Thoracic aorta (tissue), 2 donors: ENCODE measurements around the gene IPO9. TPM values are rescaled to one million over a fixed set of nuclear protein-coding genes. Genes with fewer than 3 reads are reported as not detected.

Experiments
- ATAC-seq: fragments of 150-250 bp; one replicate; pipeline ENCODE4 v1.8.0; 2017; ENCODE audit warnings: low read depth; ENCODE audit not compliant: insufficient number of reproducible peaks, low FRiP score
- DNase-seq: peaks from one replicate; pipeline ENCODE4 v3.0.0-alpha.2; 2020; ENCODE audit warnings: low spot score
- H3K27ac ChIP-seq, 2 donors: fragments of 200-600 bp; sonication (generic); 1 replicate in 1 of 2; 2 replicates in 1 of 2; pipeline ENCODE4 v1.5.1; 2016; ENCODE audit warnings: mild to moderate bottlenecking in 2 of 2, moderate library complexity in 2 of 2
- H3K27me3 ChIP-seq: fragments of 200-600 bp; sonication (generic); replicated peaks from 2 replicates; pipeline ENCODE4 v1.6.0; 2016; ENCODE audit warnings: mild to moderate bottlenecking; ENCODE audit not compliant: insufficient read depth
- H3K36me3 ChIP-seq: fragments of 200-600 bp; sonication (generic); one replicate; pipeline ENCODE4 v1.5.1; 2016
- H3K4me1 ChIP-seq, 2 donors: fragments of 200-600 bp; sonication (generic); 1 replicate in 1 of 2; 2 replicates in 1 of 2; pipeline versions ENCODE4 v1.5.1 to v1.6.0; 2016; ENCODE audit warnings: low read depth in 2 of 2, mild to moderate bottlenecking in 1 of 2; ENCODE audit not compliant: control insufficient read depth in 1 of 2
- H3K4me3 ChIP-seq: fragments of 200-600 bp; sonication (generic); 2 replicates; pipeline ENCODE4 v1.5.1; 2016; ENCODE audit warnings: mild to moderate bottlenecking
- H3K9me3 ChIP-seq: fragments of 200-600 bp; sonication (generic); 2 replicates; pipeline ENCODE4 v1.5.1; 2016
- CTCF ChIP-seq: fragments of 200-600 bp; sonication (generic); IDR thresholded peaks from one replicate; pipeline ENCODE4 v1.5.1; 2019; ENCODE audit warnings: antibody characterized with exemption
- total RNA-seq, 2 donors: library from RNA; depleted of rRNA; stranded (reverse); fragments of >200 nt; gene quantifications; one replicate each; pipeline versions ENCODE4 v1.1.0 to v1.2.3, GENCODE V29; 2016

The IPO9 gene
- total RNA-seq, 2 donors from 2014 or later, result 21.4 to 32.6 TPM

DNA sequence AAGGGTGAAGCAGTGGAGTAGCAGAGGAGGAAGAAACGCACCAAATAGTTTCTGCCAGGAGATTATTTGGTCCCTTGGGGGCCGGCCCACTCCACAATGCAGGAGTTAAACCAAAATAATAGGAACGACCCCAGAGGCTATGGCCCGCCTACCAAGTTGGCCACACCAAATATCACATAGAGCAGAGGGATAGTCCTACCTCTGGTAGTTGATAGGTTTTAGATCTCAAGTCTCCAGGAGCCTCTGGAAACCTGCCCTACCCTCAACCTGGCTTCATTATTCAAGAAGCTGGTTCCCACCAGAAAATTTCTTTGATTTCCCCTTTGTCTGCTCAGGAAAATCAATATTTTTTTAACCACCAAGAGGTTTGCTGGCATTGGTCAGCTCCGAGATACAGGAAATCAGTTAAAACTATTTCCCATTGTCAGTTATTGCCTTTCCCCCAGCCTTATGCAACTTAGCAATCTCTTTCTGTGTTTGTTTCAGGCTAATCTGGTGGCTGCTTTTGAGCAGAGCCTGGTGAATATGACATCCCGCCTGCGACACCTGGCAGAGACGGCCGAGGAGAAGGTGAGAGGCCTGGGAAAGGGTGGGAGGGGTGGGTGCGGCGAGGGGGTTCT lies 35.5 kb upstream of the IPO9 start:
- H3K4me3 ChIP-seq, result no peak overlapping the region
- no peak for DNase-seq
- H3K9me3 ChIP-seq, result no peaks in the 10 kb centered on the region
- ATAC-seq, result no peak
- no peaks in the 10 kb centered on the region for H3K27me3 ChIP-seq
- H3K36me3 ChIP-seq, result peaks cover 64% of the 10 kb centered on the region
- no peak for TF ChIP-seq CTCF
- H3K27ac ChIP-seq, result peak overlapping the region; percentile 60 to 79
- peaks cover 34 to 50% of the 10 kb centered on the region in 2 donors for H3K4me1 ChIP-seq

DNA sequence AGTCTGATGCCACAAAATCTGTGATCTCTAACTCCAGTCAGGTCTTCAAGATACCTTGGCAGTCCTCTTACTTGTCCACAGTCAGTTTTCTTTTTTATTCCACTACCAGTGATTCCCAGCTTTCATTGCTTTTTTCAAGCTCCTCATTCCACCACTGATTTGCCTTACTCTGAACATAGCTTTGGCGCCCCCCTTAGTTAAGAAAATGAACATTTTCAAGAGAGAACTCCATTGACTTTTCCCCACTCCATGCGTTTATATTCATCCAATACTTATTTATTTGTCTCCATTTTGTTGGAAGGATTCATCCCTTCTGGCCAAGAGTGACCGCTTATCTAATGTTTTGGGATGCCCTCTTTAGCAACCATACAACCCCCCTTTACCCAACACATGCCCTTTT lies 33.9 kb upstream of the IPO9 start:
- TF ChIP-seq CTCF, result peak; percentile 38
- DNase-seq (no peak), ATAC-seq (no peak)
- peaks cover 54% of the 10 kb centered on the region for H3K36me3 ChIP-seq
- H3K4me1 ChIP-seq, result peaks cover 27 to 34% of the 10 kb centered on the region in 2 donors
- no peaks in the 10 kb centered on the region for H3K9me3 ChIP-seq
- H3K27me3 ChIP-seq, result no peaks in the 10 kb centered on the region
- H3K27ac ChIP-seq, result peak overlapping the region in 1 of 2 donors; percentile 30
- no peak overlapping the region for H3K4me3 ChIP-seq

DNA sequence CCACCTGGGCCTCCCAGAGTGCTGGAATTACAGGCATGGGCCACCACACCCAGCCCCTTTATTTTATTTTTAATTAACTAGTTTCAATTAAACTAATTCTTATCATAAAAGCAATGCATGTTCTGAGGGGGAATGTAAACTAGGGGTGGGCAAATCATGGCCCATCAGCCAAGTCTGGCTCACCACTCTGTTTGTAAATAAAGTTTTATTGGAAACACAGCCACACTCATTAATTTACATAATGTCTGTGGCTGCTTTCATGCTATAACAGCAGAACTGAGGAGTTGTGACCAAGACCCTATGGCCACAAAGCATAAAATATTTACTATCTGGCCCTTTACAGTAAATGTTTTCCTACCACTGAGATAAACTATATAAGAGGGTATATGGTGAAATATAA lies 28.7 kb upstream of the IPO9 start:
- Histone ChIP-seq H3K36me3 (peaks cover 64% of the 10 kb centered on the region), H3K4me3 (no peak overlapping the region), H3K27me3 (no peaks in the 10 kb centered on the region), H3K9me3 (no peaks in the 10 kb centered on the region), H3K27ac (no peak overlapping the region), H3K4me1 (no peaks in the 10 kb centered on the region)
- ATAC-seq (no peak), DNase-seq (no peak)
- TF ChIP-seq CTCF, result no peak

DNA sequence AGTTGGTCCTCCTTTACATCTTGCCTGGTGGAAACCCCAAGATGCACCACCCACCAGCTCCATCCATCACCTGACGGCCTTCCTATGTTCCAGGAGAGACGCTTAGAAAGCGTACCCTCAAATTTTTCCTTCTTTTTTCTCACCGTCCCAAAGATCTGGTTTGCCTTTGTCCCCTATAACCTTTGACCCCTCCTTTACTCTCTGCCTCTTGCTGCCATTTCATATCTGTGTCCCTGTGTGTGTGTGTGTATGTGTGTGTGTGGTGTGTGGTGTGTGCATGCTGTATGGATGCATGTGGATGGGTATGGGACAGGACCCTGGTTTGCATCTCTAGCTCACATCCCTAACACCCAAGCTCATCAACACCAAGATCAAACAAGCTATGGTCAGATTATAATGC lies 22.2 kb upstream of the IPO9 start:
- no peaks in the 10 kb centered on the region for H3K27me3 ChIP-seq

More for the DNA sequence above, 22.2 kb upstream of the IPO9 start:
- H3K27ac ChIP-seq, result no peak overlapping the region
- ATAC-seq, result no peak
- H3K4me3 ChIP-seq, result no peak overlapping the region
- H3K9me3 ChIP-seq, result no peaks in the 10 kb centered on the region
- no peak for DNase-seq
- peaks cover 95% of the 10 kb centered on the region for H3K36me3 ChIP-seq
- TF ChIP-seq CTCF, result no peak
- no peaks in the 10 kb centered on the region for H3K4me1 ChIP-seq
